K562 (cell line): Measurements from ENCODE around the gene PYGO2. TPM values are rescaled to one million over a fixed set of nuclear protein-coding genes. Genes with fewer than 3 reads are reported as not detected.

Experiments used
- BCOR ChIP-seq: fragments of 450-650 bp; IDR thresholded peaks from 2 replicates; pipeline ENCODE4 v1.6.1; 2016
- BRD9 ChIP-seq: fragments of 450-650 bp; IDR thresholded peaks from 2 replicates; pipeline ENCODE4 v1.6.1; 2018; ENCODE audit warnings: low read depth; ENCODE audit not compliant: partially characterized antibody
- GABPB2 ChIP-seq: fragments of 250-450 bp; sonication (Bioruptor Pico); conservative IDR thresholded peaks from 2 replicates; pipeline ENCODE4 v1.5.1; 2021; ENCODE audit warnings: mild to moderate bottlenecking
- KDM4B ChIP-seq, 2 experiments: fragments of 450-650 bp in 1 of 2; sonication (generic) in 1 of 2; IDR thresholded peaks; 2 replicates each; pipeline ENCODE4 v1.6.1; 2016 to 2017; ENCODE audit warnings: borderline replicate concordance in 2 of 2, antibody characterized with exemption in 1 of 2, low read depth in 1 of 2, mild to moderate bottlenecking in 1 of 2
- LCOR ChIP-seq: sonication (generic); formaldehyde crosslinking; IDR thresholded peaks from 2 replicates; pipeline ENCODE4 v1.8.0; 2022; ENCODE audit warnings: mild to moderate bottlenecking, missing genetic modification reagents
- NCOR1 ChIP-seq: fragments of 450-650 bp; IDR thresholded peaks from 2 replicates; pipeline ENCODE4 v1.6.1; 2016; ENCODE audit warnings: mild to moderate bottlenecking, moderate library complexity
- NFRKB ChIP-seq: fragments of 450-650 bp; IDR thresholded peaks from 2 replicates; pipeline ENCODE4 v1.6.1; 2016; ENCODE audit warnings: low read depth
- POLR2G ChIP-seq: fragments of 200-400 bp; formaldehyde crosslinking; IDR thresholded peaks from 2 replicates; pipeline ENCODE4 v1.6.1; 2017; ENCODE audit warnings: low read depth, mild to moderate bottlenecking, antibody characterized with exemption, low read length, moderate library complexity
- RNF2 ChIP-seq: sonication (generic); IDR thresholded peaks from 2 replicates; pipeline ENCODE4 v1.6.1; 2016
- SMAD1 ChIP-seq: fragments of 150-350 bp; IDR thresholded peaks from 2 replicates; pipeline ENCODE4 v1.6.1; 2014; ENCODE audit warnings: low read length, low read depth; ENCODE audit not compliant: partially characterized antibody
- TCFL5 ChIP-seq: fragments of 250-450 bp; sonication (Bioruptor Pico); conservative IDR thresholded peaks from 2 replicates; pipeline ENCODE4 v1.6.1; 2021; ENCODE audit warnings: mild to moderate bottlenecking, moderate library complexity, matching md5 sums
- VEZF1 ChIP-seq: fragments of 200-800 bp; sonication (Bioruptor generic); IDR thresholded peaks from 2 replicates; pipeline ENCODE4 v1.6.1; 2017; ENCODE audit warnings: missing genetic modification characterization, missing compliant biosample characterization
- ZNF12 ChIP-seq: sonication (generic); formaldehyde crosslinking; IDR thresholded peaks from 2 replicates; pipeline ENCODE4 v1.4.0; 2020; ENCODE audit warnings: mild to moderate bottlenecking, missing genetic modification reagents
- ZNF121 ChIP-seq: sonication (generic); formaldehyde crosslinking; conservative IDR thresholded peaks from 2 replicates; pipeline ENCODE4 v1.8.0; 2022; ENCODE audit warnings: missing genetic modification reagents
- polyA plus RNA-seq, 8 experiments: library from polyadenylated mRNA; depleted of rRNA in 4 of 8; stranded (reverse) in 5 of 8; unstranded in 3 of 8; fragments of >200 nt; fragmentation: Nextera tagmentation in 2 of 8; fragmentation: Illumina TruSeq in 1 of 8; extraction: Ambion mirVana in 2 of 8; extraction: Trizol in 1 of 8; gene quantifications; 2 replicates each; pipeline versions ENCODE4 v1.2.1 to v1.2.3, GENCODE V29; 2011 to 2014; ENCODE audit warnings: inconsistent platforms in 1 of 8, missing spikeins in 1 of 8
- total RNA-seq, 7 experiments: library from RNA; depleted of rRNA in 6 of 7; stranded (reverse); fragments of >200 nt in 6 of 7; fragmentation: Illumina TruSeq in 2 of 7; extraction: Trizol in 2 of 7; gene quantifications; 2 replicates each; pipeline versions ENCODE4 v1.2.1 to v1.2.3, GENCODE V29; 2011 to 2021; ENCODE audit warnings: low replicate concordance in 1 of 7
- TF ChIP-seq, protein P1 (sequence below): sonication (generic); formaldehyde crosslinking; IDR thresholded peaks from 2 replicates; pipeline ENCODE4 v1.8.0; 2022; ENCODE audit warnings: missing genetic modification reagents, mild to moderate bottlenecking, borderline replicate concordance
- TF ChIP-seq, protein P2 (sequence below): fragments of 450-650 bp; IDR thresholded peaks from 2 replicates; pipeline ENCODE4 v1.7.0; 2016; ENCODE audit warnings: borderline replicate concordance
- TF ChIP-seq, protein P3 (sequence below): fragments of 250-450 bp; sonication (Bioruptor Pico); IDR thresholded peaks from 2 replicates; pipeline ENCODE4 v1.4.0; 2020
- TF ChIP-seq, protein P4 (sequence below): sonication (generic); formaldehyde crosslinking; IDR thresholded peaks from 2 replicates; pipeline ENCODE4 v1.8.0; 2022; ENCODE audit warnings: missing genetic modification reagents, mild to moderate bottlenecking, moderate library complexity, borderline replicate concordance

Gene PYGO2
- total and polyA plus RNA-seq, 9 of the 15 experiments (the other 6 are each of a cell fraction or from before 2014, with no cell fraction given): 8.3 to 36.2 (median 18.2) TPM

- TF ChIP-seq, protein P1, sequence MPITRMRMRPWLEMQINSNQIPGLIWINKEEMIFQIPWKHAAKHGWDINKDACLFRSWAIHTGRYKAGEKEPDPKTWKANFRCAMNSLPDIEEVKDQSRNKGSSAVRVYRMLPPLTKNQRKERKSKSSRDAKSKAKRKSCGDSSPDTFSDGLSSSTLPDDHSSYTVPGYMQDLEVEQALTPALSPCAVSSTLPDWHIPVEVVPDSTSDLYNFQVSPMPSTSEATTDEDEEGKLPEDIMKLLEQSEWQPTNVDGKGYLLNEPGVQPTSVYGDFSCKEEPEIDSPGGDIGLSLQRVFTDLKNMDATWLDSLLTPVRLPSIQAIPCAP (CRISPR knock-in tag): no peak
- TF ChIP-seq GABPB2 (no peak), LCOR (CRISPR knock-in tag) (no peak), ZNF12 (CRISPR knock-in tag) (no peak), VEZF1 (CRISPR knock-in tag) (peak; percentile 89), NCOR1 (peak; percentile 42; the same call in 1 of the 2 replicates), ZNF121 (CRISPR knock-in tag) (no peak), TCFL5 (CRISPR knock-in tag) (no peak), BRD9 (no peak), RNF2 (no peak), NFRKB (0 out of 2 replicates have a peak, but pooled peaks have one; percentile 4), BCOR (no peak), SMAD1 (no peak), KDM4B (IDR thresholded peaks at IDR 0.05; ENCODE audit: borderline replicate concordance in 2 of 2, low read depth in 1 of 2) (peak in 1 of 2 experiments; percentile 76; a peak in 1 of 4 replicates), POLR2G (peak; percentile 38)
- TF ChIP-seq, protein P2, sequence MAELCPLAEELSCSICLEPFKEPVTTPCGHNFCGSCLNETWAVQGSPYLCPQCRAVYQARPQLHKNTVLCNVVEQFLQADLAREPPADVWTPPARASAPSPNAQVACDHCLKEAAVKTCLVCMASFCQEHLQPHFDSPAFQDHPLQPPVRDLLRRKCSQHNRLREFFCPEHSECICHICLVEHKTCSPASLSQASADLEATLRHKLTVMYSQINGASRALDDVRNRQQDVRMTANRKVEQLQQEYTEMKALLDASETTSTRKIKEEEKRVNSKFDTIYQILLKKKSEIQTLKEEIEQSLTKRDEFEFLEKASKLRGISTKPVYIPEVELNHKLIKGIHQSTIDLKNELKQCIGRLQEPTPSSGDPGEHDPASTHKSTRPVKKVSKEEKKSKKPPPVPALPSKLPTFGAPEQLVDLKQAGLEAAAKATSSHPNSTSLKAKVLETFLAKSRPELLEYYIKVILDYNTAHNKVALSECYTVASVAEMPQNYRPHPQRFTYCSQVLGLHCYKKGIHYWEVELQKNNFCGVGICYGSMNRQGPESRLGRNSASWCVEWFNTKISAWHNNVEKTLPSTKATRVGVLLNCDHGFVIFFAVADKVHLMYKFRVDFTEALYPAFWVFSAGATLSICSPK: no peak
- TF ChIP-seq, protein P3, sequence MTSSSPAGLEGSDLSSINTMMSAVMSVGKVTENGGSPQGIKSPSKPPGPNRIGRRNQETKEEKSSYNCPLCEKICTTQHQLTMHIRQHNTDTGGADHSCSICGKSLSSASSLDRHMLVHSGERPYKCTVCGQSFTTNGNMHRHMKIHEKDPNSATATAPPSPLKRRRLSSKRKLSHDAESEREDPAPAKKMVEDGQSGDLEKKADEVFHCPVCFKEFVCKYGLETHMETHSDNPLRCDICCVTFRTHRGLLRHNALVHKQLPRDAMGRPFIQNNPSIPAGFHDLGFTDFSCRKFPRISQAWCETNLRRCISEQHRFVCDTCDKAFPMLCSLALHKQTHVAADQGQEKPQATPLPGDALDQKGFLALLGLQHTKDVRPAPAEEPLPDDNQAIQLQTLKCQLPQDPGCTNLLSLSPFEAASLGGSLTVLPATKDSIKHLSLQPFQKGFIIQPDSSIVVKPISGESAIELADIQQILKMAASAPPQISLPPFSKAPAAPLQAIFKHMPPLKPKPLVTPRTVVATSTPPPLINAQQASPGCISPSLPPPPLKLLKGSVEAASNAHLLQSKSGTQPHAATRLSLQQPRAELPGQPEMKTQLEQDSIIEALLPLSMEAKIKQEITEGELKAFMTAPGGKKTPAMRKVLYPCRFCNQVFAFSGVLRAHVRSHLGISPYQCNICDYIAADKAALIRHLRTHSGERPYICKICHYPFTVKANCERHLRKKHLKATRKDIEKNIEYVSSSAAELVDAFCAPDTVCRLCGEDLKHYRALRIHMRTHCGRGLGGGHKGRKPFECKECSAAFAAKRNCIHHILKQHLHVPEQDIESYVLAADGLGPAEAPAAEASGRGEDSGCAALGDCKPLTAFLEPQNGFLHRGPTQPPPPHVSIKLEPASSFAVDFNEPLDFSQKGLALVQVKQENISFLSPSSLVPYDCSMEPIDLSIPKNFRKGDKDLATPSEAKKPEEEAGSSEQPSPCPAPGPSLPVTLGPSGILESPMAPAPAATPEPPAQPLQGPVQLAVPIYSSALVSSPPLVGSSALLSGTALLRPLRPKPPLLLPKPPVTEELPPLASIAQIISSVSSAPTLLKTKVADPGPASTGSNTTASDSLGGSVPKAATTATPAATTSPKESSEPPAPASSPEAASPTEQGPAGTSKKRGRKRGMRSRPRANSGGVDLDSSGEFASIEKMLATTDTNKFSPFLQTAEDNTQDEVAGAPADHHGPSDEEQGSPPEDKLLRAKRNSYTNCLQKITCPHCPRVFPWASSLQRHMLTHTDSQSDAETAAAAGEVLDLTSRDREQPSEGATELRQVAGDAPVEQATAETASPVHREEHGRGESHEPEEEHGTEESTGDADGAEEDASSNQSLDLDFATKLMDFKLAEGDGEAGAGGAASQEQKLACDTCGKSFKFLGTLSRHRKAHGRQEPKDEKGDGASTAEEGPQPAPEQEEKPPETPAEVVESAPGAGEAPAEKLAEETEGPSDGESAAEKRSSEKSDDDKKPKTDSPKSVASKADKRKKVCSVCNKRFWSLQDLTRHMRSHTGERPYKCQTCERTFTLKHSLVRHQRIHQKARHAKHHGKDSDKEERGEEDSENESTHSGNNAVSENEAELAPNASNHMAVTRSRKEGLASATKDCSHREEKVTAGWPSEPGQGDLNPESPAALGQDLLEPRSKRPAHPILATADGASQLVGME (CRISPR knock-in tag): no peak
- TF ChIP-seq, protein P4, sequence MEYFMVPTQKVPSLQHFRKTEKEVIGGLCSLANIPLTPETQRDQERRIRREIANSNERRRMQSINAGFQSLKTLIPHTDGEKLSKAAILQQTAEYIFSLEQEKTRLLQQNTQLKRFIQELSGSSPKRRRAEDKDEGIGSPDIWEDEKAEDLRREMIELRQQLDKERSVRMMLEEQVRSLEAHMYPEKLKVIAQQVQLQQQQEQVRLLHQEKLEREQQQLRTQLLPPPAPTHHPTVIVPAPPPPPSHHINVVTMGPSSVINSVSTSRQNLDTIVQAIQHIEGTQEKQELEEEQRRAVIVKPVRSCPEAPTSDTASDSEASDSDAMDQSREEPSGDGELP: no peak
Measured at GRCh38 chr1:155003766-155004351, 42.3 kb upstream of the PYGO2 start (continued).
